ENCODE data around the gene FOXJ2. TPM values are rescaled to one million over a fixed set of nuclear protein-coding genes. Genes with fewer than 3 reads are reported as not detected.

FOXJ2 gene
- total and polyA plus RNA-seq, 10 of the 15 experiments (the other 5 are each of a cell fraction or from before 2014, with no cell fraction given) = 1.4 to 9.3 (median 4.8) TPM

DNA sequence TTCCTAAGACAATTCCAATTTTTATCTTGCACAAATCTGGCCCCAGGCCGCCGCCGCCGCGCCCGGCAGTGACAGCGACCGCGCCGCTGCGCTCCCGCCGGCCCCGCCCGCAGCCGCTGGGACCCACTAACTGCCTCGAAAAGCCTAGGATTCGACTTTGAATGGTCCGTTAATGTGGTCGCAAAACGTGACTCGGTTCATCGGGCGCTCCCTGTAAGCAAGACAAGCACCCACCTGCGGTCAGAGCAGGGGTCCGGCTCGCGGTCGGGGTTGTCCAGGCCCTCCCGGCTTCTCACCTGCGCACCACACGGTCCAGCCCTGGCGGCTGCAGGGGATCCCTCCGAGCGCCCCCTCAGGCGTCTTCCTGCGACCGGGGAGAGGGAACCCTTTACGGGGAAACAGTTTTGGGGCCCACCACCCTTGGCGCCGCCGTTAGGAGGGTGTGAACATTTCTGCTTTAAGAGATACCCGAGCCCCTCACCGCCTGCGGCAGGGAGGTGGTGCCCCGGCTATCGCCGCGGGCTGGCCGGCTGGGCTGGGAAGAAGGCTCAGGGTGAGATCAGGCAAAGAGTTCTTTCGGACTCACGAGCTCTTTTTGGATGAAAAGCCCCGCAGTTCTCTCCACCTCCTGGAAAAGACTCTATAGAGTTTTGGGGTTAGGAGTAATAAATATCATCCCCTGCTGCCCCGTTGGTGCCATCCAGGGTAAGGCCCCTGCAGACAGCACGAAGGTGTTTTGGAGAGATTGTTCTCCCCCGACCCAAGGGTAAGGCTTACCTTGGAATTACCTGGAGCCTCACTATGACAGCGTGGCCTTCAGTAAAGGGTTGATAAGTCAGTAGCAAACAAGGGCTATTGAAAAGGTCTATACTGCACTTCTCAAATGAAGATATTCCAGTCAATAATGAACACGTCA, 13.6 kb upstream of the FOXJ2 start:
- CTCF ChIA-PET = no interaction called here
- no TSS peak for BruUV-seq (replicated peaks)

More for the DNA sequence above, 13.6 kb upstream of the FOXJ2 start:
- TF ChIP-seq SUZ12 (IDR thresholded peaks at IDR 0.05; ENCODE audit: unreplicated experiment) (peak; percentile 93), EZH2 (IDR thresholded peaks at IDR 0.05; ENCODE audit: borderline replicate concordance, control insufficient read depth, low read depth, low read length) (0 out of 2 replicates have a peak, but pooled peaks have one; percentile 35), BHLHE40 (IDR thresholded peaks at IDR 0.05; ENCODE audit: borderline replicate concordance in 1 of 2, low read depth in 2 of 2, low read length in 1 of 2) (0 out of 4 replicates have a peak, but pooled peaks of 1 of the 2 experiments have one; percentile 11), SMAD5 (IDR thresholded peaks at IDR 0.05; ENCODE audit: low read depth) (no peak), ZSCAN29 (IDR thresholded peaks at IDR 0.05) (no peak)
- TF ChIP-seq, protein P1, sequence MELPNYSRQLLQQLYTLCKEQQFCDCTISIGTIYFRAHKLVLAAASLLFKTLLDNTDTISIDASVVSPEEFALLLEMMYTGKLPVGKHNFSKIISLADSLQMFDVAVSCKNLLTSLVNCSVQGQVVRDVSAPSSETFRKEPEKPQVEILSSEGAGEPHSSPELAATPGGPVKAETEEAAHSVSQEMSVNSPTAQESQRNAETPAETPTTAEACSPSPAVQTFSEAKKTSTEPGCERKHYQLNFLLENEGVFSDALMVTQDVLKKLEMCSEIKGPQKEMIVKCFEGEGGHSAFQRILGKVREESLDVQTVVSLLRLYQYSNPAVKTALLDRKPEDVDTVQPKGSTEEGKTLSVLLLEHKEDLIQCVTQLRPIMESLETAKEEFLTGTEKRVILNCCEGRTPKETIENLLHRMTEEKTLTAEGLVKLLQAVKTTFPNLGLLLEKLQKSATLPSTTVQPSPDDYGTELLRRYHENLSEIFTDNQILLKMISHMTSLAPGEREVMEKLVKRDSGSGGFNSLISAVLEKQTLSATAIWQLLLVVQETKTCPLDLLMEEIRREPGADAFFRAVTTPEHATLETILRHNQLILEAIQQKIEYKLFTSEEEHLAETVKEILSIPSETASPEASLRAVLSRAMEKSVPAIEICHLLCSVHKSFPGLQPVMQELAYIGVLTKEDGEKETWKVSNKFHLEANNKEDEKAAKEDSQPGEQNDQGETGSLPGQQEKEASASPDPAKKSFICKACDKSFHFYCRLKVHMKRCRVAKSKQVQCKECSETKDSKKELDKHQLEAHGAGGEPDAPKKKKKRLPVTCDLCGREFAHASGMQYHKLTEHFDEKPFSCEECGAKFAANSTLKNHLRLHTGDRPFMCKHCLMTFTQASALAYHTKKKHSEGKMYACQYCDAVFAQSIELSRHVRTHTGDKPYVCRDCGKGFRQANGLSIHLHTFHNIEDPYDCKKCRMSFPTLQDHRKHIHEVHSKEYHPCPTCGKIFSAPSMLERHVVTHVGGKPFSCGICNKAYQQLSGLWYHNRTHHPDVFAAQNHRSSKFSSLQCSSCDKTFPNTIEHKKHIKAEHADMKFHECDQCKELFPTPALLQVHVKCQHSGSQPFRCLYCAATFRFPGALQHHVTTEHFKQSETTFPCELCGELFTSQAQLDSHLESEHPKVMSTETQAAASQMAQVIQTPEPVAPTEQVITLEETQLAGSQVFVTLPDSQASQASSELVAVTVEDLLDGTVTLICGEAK (IDR thresholded peaks at IDR 0.05; ENCODE audit: borderline replicate concordance) = no peak
- intact Hi-C loops (cut with micrococcal nuclease; ENCODE audit: unreplicated experiment) = no loop called here
- no peaks in the 10 kb centered on the region; the same call in 1 of the 2 replicates for H3K4me1 ChIP-seq (ENCODE audit: control insufficient read depth, insufficient read depth, low read length)
- H3K36me3 ChIP-seq (ENCODE audit: control insufficient read depth in 2 of 2, insufficient read depth in 2 of 2, low read length in 1 of 2) = no peaks in the 10 kb centered on the region
- WGBS (ENCODE audit: insufficient coverage, insufficient replicate concordance, low lambda C conversion rate, missing lambda C conversion rate) = 4% methylated on average over 58 of the region's 58 CpGs
- ATAC-seq = peak; percentile 47
- H3K9ac ChIP-seq (ENCODE audit: control insufficient read depth, insufficient read depth, low read length) = no peak overlapping the region
- H3K27me3 ChIP-seq (replicated peaks in 1 of 2; ENCODE audit: control insufficient read depth in 2 of 2, insufficient read depth in 2 of 2, low read length in 1 of 2) = peaks cover 0 to 7% of the 10 kb centered on the region in 2 experiments
- DNase-seq (ENCODE audit: low read depth, low spot score) = no peak
- RAD21 ChIA-PET (ENCODE audit: unreplicated experiment) = no interaction called here
- H3K79me2 ChIP-seq (ENCODE audit: control insufficient read depth, insufficient read depth, low read length) = no peaks in the 10 kb centered on the region
- no peak overlapping the region for H2AFZ ChIP-seq (ENCODE audit: control insufficient read depth, low read depth, low read length)
- peak overlapping the region; percentile 36; the same call in 1 of the 2 replicates for H3K4me3 ChIP-seq
- FAIRE-seq = no peak
- in situ Hi-C loops (cut with MboI) = no loop called here
- no peaks in the 10 kb centered on the region for H3K9me3 ChIP-seq (replicated peaks; ENCODE audit: control insufficient read depth, insufficient read depth, low read length)
- no peak overlapping the region for H3K27ac ChIP-seq (ENCODE audit: control insufficient read depth, insufficient read depth)
- POLR2A ChIA-PET = no interaction called here
- peak overlapping the region; percentile 33; the same call in 1 of the 2 replicates for H3K4me2 ChIP-seq (ENCODE audit: control insufficient read depth, insufficient read depth)
- H4K20me1 ChIP-seq (ENCODE audit: control insufficient read depth, insufficient read depth) = no peaks in the 10 kb centered on the region
- SMC1A ChIA-PET (ENCODE audit: uncharacterized antibody, unreplicated experiment) = no interaction called here
